Stimulated activated CD4-positive, alpha-beta T cell treated with anti-CD3 and anti-CD28 coated beads, Interleukin-15, amount 100 ng/mL, for 1 hour (primary cell): ENCODE measurements around the gene BBX.
"Not testable (repeated sequence)": the region's sequence is repeated elsewhere in the genome, so short reads cannot be mapped to it uniquely, and the experiment has no call there.

ENCODE experiments used
- DNase-seq, 2 donors: peaks; one replicate each; pipeline ENCODE4 v3.0.0-alpha.2; 2020; ENCODE audit warnings: low read depth in 1 of 2, low spot score in 1 of 2

The BBX gene

DNA sequence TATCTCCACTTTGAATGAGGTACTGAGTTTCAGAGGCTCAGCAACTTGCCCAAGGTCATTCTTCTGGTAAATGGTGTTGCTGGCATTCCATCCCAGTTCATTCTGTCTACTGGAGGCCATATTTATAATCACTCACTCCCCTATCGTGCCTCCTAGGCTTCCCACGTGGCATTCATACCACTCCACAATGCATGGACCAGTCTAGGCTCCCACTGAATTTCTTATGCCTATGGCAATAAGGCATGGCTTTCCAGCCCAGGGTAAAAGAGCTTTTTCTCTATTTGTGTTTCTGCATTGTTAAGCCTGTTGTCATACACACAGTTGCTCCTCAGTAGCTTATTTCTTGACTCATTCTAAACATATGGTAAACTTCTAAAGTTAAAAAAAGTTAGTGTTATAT lies 19.9 kb downstream of the BBX start:
- no peak for DNase-seq

DNA sequence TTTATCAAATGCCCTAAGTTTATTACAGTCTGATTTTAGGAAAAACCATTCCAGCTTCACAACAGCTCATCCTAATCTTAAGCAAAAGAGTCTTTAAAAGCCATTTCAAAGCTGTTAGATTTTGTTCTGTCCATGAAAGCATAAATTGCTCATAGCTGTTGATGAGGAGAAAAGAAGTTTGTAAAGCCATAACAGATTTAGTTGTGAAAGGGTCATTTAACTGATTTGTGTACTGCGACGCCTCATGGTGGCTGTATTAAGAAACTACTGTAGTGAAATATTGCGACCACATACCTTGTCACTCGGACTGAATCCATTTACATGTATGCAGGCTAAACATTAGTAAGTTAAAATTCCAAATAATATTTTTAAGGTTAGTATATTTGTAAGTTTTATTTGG lies 20.9 kb downstream of the BBX start:
- DNase-seq: no peak

DNA sequence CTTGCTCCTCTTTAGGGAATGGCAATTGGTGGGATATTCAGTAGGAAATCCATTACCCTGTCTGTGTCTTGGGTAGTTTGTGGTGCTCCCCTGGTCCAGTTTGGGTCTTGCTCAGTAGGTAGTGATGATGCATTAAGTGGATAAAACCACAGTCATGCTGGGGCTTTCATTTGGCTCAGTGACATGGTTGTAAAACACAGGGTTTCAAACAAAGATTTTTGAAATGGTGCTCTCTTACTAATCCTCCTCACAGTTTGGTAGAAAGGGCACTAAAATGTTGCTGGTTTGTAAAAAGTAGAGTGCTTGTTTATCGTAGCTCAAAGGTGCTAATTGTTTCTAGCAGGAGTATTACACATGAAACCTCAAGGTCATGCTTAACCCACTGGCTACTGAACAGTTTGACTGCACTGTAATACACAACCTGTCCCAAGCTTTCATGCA lies 22.9 kb downstream of the BBX start:
- no peak for DNase-seq

DNA sequence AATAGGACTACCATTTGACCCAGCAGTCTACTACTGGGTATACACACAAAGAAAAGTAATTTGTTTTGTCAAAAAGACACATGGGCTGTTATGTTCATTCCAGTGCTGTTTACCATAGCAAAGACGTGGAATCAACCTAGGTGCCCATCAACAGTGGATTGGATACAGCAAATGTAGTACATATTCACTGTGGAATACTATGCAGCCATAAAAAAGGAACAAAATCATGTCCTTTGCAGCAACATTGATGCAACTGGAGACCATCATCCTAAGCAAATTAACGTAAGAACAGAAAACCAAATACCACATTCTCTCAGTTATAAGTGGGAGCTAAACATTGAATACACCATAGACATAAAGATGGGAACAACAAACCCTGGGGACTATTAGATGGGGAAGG lies 25.8 kb downstream of the BBX start:
- no peak for DNase-seq

DNA sequence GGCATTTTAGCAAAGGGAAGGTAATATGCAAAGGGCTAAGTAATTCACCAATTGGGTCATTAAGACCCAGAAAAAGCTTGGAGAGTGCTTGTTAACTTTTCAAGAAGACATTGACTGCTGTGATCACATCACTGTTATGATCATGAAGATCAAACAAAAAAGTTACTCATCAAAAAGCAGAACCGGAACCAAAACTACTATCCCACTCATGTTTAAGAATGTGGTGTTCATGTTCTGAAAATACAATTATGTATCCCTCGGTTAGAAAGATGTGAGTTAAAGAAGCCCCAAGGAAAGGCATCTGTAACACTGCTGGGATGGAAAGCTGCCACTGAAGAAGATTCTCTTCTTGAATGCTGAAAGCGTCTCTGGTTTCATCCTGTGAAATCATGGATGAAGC lies 32.6 kb downstream of the BBX start:
- DNase-seq: no peak

DNA sequence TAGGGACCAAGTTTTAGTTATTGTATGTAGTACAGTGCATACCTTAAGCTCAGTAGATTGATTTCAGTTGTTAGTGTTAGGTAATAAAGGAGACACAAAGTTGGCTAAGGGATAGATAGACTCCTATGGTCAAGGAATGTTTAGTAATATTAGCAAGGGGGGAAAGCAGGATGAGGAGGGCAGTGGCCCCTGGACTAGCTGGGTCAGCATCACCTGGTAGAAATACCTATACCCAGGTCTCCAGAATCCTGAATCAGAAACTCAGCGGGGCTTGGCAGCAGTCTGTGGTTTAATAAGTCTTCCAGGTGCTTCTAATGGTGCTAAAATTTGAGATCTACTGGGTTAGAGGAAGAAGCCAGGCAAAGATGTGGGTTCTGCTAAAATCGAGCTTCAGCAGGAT lies 35.0 kb downstream of the BBX start:
- no peak for DNase-seq

DNA sequence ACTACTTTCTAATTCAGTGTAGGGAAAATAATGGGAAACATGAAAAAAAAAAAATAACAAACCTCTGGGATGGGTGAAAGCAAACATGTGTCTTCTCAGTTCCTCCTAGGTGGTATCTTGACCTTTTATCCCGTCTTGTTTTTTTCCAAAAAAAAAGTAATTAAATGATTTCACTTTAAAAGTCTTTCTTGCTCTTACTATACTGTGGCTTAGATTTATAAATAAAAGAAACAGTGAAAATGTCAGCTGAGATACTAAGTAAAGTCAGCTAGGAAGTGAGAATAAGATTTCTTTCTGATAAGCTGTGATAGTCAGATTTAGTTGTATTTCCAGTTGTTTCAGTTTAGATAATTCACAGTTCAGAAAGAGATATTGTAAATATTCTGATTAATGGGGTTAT lies 37.4 kb downstream of the BBX start:
- no peak for DNase-seq

DNA sequence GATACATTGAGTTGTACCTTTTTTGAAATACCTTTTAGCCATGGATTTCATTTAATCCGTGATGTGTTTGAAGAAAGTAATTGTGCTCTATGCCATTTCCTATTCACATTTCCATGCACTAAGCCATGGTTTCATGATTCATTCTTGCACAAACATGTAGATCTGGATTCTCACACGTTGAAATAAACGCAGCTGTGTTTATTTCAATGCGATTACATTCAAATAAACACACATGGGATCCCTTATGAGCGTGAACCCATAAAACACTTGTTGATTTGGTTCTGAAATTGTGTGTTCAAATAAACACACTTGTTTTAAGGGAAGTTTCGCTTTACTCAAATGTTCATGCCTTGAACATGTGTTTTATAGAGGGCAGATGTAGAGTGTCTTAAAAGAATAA lies 39.2 kb downstream of the BBX start:
- DNase-seq: no peak

DNA sequence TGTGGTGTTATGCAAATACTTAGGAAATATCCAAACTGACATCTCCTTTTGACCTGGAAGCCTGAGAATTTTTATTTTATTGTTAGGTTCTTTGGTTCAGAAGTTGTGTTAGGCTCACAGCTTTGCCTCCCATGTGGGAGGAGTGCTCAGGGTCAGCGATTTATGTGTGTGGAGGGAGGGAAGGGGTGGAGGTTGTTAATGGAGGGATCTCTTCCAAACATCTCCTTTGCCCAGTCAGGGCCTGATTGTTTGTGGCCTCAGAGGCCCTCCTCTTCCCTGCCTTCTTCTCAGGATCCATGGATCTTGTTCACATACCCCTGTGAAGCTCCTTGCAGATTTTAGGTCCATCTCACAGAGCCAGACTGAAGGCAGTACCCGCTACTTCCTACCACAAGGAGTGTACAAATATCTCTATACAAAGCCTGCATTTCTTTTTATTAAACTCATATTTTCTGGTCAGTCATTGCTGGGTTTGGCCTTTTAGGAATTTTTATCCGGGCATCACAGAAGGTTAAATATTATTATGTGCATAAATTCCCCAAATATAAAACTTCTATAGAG lies 40.3 kb downstream of the BBX start:
- no peak for DNase-seq

DNA sequence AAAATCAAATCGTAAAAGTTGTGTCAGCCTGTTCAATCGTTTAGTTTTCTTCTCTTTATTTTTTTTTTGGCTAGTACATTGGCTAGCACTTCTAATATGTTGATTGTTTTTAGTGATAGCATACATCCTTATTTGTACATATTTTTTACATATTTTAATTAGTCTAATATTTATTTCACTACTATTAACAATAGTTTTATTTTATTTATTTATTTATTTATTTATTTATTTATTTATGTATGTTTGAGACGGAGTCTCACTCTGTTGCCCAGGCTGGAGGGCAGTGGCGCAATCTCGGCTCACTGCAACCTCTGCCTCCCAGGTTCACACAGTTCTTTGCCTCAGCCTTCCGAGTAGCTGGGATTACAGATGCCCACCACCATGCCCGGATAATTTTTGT lies 42.5 kb downstream of the BBX start:
- DNase-seq: not testable (repeated sequence)

DNA sequence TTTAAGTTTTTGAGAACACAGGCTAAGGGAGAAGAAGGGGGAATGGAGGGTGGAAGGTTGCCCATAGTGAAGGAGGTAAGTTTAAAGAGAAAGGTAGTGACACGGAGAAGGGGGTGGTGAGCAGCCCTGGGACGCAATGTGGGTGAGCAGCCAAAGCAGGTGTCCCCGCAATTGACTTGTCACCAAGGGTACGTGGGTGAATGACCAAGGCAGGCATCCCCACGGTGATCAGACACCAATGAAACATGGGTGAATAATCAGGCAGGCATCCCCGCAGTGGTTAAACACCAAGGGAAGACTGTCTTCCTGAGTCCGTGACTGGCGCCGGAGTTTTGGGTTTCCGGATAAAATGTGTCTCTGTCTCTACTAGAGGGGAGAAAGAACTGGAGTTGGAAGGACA lies 48.3 kb downstream of the BBX start:
- not testable (repeated sequence) for DNase-seq

DNA sequence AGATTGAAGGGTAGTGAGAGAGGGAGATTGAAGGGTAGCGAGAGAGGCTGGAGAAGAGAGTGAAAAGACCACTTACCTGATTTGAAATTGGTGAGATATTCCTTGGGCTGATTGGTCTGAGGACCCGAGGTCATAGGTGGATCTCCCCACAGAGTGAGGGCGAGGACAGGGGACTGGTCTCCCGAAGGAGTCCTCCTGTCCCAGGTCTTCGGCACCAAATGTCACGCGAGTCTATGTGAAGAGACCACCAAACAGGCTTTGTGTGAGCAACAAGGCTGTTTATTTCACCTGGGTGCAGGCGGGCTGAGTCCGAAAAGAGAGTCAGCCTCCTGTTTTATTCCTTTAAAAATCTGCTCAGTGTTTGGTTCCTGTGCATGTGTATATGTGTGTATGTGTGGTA lies 48.7 kb downstream of the BBX start:
- not testable (repeated sequence) for DNase-seq

DNA sequence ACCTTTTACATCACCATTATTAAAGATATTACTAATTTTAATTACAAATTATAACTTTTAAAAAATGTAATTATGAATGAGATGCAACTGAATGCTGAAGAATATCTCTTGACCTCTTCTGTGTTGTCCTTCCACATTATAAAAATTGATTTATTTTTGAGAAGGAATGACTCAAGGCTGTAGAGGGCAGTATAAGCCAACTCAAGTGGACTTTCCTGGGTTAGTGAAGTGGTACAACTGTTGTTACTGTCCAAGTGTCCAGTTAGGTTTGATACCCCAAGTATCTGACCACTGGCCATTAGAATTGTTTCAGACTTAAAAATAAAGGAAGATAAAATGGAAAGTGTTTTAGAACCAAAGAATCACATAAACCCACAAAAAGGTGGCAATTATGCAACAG lies 51.9 kb downstream of the BBX start:
- no peak for DNase-seq

DNA sequence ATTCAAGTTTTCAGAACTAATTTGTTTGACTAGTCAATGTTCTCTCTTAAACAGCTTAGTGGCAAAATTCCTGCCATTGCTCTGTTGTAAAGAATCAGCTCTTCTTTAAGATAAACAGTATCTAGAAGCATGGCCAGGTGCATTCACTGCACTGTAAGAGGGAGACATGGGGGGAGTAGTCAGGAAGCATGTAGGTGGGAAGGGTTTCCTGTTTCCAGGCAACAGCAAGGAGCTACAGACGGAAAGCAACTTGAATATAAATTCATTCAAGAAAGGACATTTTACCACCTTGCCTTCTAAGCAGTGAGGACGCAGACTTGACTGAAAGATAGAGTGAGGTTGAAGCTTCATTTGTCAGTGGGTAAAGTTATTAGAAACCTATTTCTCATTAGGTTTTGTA lies 55.3 kb downstream of the BBX start:
- DNase-seq: no peak

DNA sequence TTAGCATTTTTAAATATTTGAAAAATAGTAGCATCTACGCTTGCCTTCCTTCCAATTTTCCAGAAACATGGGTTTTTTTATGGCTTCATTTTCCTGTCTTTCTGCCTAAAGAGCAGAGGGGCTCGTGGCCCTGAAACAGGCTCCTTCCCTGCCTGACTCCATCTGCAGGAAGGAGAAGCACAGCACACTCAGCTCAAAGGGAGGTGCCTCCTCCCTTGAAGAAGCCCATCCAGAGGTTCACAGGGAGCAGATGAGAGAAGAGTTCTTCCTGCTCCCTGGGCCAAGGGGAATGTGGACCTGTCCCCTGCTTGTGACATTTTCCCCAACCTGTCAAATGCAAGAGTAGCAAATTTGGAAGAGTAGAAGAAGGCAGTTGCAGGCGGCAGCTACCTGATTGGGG lies 55.8 kb downstream of the BBX start:
- DNase-seq: no peak

DNA sequence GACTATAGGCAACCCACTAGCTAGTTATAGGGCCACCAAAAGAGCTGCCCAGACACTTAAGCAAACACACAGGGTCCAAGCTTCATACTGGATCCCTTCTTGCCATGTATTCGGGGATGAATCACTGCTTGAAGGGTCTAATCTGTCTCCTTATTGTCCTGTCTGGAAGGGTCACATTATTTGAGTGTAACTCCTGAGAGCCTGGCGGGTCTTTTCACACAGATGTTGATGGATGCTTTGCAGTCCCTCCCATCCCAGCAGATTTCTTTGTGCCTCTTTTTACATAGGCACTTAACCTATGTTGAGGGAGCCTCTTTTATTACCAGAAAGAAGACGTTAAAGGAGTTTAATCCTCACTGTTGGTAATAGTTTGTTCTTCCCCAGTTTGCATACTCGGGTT lies 56.6 kb downstream of the BBX start:
- DNase-seq: no peak

DNA sequence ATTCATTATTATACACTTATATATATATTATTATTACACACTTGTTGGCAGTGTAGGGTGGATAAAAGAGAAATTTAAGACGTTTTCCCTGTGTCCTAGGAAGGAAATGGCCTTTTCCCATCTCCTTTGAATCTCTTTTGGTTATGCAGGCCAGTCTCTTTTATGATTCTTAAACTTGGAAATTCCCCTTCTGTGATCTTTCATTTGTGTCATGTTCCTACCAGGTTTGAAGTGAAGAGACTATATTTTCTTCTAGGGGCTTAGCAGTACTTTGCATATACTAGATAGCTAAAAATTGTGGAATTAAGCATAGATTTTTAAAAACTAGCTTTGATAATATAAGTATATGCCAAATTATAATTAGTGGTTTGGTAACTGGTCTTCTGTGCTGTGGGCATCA lies 58.5 kb downstream of the BBX start:
- no peak for DNase-seq

DNA sequence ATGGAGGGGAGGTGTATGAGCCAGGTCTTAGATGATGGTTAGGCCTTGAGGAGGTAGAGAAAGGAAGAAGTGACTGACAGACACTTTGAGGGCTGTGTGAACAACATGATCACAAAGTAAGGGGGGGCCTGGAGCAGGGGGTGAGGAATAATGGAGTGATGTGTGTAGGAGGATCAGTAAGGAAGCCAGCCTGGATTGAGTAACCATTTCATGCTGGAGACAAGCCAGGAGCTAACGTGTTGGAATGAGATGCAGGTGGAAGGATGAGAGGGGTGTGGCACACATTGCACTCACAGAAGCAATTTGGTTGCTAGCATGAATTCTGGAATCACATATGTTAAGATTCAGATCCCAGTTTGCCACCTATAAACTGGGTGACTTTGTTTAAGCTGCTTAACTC lies 65.5 kb downstream of the BBX start:
- no peak for DNase-seq

DNA sequence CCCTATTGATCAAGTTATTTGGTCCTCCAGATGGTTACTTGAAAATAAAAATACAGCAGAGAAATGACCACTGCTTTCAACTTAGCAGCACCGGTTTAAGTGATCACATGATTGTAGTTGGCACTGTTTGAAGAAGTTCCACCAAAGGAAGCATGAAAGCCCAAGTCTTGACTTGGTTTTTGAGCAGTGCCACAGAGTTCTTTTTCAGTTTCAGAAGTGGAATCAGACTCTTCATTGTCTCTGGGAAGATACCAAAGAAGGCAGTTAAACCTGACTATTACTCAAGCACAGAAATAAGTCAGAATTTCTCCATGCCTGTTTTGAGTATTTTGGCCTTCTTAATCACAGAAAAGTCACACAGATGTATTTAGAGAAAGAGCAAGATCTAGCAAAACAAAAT lies 66.7 kb downstream of the BBX start:
- no peak for DNase-seq

DNA sequence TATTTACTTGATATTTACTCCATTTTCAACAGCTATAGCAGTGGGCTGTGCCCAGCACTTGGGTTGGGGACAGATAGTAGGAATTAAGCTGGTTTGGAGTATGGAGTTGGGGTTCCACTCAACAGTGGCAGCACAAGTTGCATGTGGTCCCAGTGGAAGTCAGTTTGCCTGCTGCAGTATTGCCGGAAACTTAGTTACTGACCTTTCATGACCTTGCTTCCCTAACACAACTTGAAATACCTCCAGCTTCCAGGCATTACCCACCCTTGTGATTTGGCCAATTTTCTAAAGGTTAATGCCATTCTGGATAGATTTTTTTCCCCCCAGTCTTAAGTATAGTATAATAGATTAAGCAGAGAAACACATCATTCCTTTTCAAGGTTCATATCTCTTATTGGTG lies 68.0 kb downstream of the BBX start:
- DNase-seq: no peak

DNA sequence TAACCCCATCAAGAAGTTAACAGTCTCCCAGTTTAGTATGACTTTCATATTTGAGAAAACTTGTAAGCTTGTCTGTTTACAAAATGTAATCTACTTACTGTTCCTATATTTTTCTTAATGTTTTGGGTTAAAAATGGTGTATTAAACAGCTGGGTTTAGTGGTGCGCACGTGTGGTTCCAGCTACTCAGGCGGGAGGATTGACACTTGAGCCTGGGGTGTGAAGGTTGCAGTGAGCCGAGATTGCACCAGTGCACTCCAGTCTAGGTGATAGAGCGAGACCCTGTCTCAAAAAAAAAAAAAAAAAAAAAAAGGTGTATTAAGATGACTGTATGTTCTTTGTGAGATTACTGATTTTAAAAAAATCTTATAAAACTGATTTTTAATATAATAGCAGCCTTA lies 69.3 kb downstream of the BBX start:
- DNase-seq: no peak

DNA sequence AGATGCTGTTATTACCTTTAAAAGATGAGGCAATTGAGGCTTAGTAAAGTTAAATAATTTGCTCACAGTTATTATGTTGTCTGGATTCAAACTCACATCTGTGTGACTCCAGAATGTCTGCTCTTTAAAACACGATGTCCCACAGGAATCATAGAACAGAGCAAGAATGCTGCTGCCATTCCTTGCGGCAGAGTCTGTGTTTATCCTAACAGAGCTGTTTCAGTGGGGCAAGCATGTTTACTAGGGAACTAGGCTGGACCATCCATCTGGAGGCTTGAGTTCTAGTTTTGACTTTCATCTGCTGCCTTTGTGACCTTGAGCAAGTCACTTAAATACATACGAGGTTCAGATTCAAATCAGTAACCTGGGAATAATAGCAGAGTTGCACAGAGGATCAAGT lies 72.1 kb downstream of the BBX start:
- no peak for DNase-seq

DNA sequence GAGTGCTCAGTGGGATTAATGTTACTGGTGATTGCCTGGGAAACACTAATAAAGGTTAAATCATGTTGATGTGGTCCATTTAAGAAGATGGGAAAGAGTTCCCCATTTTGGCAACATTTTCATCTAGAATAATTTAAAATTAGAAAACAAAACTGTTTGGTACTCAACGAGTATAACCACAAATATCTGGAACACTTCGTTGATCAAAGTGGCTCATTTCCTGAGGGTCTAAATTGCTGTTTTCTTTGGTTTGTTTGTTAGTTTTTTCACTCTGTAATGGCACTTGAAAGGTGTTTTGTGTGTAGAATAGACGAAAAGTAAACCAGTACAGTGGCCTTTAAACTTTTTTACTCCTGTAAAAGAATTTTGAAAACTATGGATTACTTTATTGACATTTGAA lies 73.9 kb downstream of the BBX start:
- no peak for DNase-seq
